OCI-LY3 (cell line): ENCODE measurements around the gene MTHFR.

Experiments
- CTCF ChIP-seq: fragments of 200-600, 300-600 bp; sonication (generic); IDR thresholded peaks from 2 replicates; pipeline ENCODE4 v1.5.1; 2014; ENCODE audit warnings: antibody characterized with exemption, low read length, low read depth
- EZH2phosphoT487 ChIP-seq: fragments of 200-600 bp; shearing (Covaris generic); IDR thresholded peaks from 2 replicates; pipeline ENCODE4 v1.6.1; 2018; ENCODE audit warnings: antibody characterized with exemption, mixed run types, low read depth

GRCh38 chr1:11771481-11772043, 34.2 kb downstream of the MTHFR start:
- TF ChIP-seq CTCF (no peak), EZH2phosphoT487 (no peak)
